Fibroblast of gingiva (primary cell): ENCODE data around the gene AXIN1.
"Not testable (repeated sequence)": the region's sequence is repeated elsewhere in the genome, so short reads cannot be mapped to it uniquely, and the experiment has no call there.

Experiments used
- DNase-seq: peaks from one replicate; pipeline ENCODE4 v3.0.0-alpha.2; 2011; ENCODE audit warnings: low read depth

The AXIN1 gene

DNA sequence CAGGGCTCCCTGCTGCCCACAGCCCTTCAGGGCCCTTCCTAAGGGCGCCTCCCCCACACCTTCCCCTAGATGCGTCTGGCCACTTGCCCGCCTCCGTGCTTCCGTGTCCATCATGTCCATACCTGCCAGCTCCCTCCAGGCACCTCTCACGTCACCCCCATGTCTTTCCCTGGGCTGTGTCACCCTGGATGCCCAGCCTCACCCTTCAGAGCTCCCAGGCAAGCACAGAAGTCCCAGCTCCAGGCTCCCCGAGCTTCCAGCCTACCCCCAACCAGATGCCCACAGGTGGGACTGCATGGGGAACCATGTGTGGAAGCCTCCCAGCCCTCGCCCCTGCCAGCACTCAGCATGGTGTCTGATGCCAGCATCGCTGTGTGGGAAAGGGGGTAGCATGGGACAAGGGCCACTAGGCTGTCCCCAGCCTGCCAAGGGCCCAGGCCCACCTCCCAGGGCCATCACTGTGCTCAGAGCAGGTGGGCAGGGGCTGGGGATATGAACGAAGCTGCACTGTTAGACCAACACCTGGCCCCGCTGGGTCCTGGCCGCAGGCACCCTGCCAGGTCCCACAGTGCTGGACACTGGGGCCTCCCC, 1.9 kb upstream of the AXIN1 start:
- DNase-seq, result no peak

DNA sequence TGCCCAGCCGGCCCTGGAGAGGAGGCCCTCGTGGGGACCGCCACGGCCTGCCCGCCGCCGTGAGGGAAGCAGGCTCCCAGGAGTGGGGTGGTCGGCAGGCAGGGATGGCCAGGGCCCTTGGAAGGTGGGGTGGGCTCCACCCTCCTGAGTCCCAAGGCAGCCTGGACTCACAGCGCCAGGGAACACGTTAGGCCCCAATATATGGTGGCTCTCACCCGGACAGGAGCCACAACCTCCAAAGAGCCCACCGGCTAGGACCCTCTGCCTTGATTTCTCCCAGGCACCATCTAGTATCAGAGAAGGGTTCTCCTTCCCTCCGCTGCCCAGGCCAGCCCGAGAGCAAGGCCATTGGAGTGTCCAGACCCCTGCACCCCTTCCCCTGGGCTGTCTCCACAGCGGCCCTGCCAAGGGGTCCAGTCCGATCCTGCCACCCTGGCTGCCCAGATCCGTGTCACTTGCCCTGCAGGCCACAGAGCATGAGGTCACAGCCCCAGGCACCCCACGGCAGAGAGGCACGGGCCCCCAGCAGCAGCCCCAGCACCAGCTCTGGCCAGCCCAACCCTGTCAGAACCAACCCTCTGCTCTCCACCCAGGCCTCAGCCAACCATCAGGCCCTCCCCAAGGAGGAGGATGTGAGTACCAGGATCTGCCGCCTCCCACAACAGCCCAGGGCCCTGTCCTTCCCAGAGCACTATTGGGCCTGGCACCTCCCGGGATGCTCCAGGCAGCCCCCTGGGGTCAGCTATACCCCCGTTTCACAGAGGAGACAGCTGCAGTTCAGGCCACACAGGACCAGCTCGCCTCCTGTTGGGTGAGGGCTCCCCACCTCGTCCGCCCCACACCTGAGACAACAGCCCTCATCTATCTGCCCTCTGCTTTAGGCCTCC, 1.1 kb upstream of the AXIN1 start:
- DNase-seq, result no peak

DNA sequence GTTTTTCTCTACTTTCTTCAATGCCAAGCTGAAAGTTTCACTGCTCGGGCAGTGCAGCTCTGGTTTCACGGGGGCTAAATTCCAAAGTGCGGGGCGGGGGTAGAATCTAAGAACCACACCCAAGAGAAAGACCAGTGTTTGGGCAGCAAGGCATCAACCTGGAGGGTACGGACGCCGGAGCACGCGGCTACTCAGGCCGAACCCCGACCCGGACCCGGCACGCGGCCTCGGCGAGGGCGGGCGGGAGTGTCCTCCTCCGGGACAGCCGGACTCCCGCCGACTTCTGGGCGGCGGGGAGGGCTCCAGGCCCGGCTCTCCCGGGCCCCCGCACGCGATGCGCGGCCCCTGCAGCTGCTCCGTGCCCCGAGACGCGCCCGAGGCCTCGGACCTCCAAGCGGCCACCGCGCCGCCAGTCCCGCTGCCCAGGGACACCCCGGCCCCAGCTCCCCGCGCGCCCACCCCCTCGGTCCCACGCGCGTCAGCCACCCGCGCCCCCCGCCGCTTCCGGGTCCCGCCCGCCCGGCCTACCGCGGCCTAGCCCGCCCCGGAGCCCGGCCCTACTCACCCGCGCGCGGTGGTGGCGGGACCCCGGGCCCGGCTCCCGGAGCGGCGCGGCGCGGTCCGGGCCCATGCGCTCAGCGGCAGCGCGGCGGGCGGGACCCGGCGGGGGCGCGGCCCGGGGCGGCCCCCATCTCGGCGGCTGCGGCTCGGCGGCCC, 561 bp downstream of the AXIN1 start:
- DNase-seq, result no peak

DNA sequence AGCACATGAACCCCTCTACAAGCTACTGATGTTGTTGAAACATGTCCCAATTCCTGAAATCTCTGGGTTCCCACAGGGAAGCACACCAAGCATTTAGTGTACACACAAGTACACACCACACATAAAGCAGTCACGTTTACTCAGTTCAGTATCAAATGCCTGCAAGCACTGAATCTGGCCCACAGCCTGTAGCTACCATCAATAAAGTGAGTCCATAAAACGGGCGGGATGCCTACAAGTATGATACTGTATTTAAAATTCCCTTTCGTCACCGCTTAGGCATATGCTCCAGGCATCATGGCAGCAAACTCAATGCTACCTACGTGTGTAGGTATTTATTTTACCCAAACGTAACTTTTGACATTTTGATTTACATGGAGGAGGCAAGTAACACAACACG, 2.3 kb downstream of the AXIN1 start:
- no peak for DNase-seq

DNA sequence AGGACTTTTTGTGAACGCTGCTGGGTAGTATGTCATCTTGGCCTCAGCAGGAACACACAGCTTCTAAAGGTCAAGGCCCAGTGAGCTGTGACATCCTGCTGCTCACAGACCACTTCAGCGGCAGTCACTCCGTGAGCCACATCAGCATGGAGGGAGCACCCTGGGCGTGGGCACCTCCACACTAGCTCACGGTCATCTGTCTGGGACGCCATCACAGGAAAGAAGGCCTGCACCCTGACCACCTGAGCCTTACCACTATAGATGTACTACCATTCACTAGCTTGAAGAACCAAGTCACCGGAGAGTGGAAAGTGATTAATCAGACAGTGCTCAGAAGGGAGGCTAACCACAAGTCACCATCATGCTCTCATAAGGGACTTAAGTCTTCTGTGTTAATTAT, 3.3 kb downstream of the AXIN1 start:
- no peak for DNase-seq

DNA sequence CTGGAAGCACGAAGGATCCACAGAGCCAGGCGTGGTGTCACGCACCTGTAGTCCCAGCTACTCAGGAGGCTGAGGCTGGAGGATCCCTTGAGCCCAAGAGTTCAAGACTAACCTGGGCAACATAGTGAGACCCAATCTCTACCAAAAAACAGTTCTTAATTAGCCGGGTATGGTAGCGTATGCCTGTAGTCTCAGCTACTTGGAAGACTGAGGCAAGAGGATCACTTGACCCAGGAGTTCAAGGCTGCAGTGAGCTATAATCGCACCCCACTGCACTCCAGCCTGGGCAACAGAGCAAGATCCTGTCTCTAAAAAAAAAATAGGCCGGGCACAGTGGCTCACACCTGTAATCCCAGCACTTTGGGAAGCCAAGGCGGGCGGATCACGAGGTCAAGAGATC, 4.0 kb downstream of the AXIN1 start:
- DNase-seq, result not testable (repeated sequence)

DNA sequence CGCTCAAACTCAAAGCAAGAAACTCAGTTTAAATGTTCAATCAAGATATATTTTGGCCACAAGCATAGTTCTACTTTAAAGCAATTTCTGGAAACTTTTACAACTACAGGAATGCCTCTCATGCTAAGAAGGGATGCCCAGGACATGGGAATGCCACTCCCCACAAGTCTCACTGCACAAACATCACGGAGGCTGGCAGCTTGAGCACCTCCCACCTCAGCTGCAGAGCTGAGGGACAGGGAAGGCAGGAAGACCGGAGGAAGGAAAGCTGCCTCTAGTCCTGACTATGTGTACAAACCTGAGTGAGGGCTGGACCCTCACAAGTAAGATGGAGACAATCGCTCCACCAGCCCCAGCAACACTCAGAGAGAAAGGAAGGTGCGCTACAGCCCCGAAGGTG, 5.3 kb downstream of the AXIN1 start:
- no peak for DNase-seq

DNA sequence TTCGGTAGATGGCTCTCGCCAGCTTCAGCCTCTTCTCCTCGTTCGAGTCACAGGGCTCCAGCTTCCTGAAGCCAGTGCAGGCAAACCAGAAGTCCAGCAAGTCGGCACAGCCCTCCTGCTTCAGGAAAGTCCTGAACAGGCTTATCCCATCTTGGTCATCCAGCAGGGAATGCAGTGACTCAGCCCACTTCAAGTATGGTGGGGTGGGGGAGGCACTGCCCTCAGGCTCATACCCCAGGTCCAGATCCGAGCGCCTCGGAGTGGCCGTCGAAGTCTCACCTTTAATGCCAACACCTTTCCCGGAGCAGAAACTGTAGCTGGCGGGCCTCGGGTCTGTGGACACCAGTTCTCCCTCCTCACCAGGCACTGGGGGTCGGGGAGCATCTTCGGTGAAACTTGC, 5.9 kb downstream of the AXIN1 start:
- no peak for DNase-seq

DNA sequence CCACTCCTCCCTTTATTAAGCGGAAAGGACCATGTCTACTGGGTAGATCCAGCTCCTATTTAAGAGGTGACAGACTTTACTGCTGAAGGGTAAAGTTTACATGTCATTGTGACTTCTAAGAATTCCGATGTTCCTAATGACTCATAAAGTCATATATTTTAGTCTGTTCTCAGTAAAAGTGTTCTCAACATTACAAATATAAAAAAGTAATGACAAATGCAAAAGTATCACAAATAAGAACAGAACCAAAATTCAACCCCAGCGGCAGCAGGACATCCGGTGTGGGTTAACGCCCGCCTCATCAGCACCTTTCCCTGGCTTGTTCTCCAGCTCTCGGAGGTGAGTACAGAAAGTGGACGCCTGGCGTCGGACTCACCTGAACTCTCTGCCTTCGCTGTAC, 6.8 kb downstream of the AXIN1 start:
- DNase-seq, result no peak

DNA sequence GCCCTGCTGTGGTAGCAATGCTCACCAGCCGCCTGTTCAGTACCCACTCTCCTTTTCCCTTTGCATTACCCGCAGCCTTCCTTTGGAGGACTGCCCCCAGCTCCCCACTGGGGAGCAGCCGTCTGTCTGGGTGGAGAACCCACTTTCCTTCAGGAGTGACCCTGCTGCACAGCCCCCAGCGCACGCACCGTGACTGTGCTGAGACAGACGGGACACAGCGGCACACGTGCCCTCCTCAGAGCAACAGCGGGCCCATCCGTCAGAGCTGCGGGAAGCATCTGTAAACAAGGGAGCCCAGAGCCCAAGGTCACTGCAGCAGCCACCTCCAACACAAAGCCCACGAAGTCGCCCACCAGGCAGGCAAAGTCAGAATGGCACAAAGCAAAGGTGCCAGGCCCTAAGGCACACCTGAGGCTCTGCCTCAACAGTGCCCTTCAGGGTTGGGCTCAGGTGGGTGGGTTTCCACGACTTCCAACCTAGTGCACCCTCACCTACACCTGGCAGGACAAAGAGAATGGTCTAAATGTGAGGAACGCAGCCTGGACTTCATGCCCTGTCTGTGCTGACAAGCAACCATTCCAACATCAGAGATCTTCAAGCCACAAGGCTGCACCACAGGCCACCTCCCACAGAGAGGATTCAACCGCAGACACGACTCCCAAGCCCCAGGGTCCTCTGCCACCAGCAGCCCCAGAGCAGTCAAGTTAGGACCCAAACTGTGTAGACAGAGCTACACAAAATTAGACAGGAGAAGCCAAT, 9.9 kb downstream of the AXIN1 start:
- no peak for DNase-seq

DNA sequence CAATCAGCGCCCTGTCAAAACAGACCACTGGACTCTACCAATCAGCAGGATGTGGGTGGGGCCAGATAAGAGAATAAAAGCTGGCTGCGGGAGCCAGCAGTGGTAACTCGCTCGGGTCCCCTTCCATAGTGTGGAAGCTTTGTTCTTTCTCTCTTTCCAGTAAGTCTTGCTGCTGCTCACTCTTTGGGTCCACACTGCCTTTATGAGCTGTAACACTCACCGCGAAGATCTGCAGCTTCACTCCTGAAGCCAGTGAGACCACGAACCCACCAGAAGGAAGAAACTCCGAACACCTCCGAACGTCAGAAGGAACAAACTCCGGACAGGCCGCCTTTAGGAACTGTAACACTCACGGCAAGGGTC, 10.6 kb downstream of the AXIN1 start:
- not testable (repeated sequence) for DNase-seq

DNA sequence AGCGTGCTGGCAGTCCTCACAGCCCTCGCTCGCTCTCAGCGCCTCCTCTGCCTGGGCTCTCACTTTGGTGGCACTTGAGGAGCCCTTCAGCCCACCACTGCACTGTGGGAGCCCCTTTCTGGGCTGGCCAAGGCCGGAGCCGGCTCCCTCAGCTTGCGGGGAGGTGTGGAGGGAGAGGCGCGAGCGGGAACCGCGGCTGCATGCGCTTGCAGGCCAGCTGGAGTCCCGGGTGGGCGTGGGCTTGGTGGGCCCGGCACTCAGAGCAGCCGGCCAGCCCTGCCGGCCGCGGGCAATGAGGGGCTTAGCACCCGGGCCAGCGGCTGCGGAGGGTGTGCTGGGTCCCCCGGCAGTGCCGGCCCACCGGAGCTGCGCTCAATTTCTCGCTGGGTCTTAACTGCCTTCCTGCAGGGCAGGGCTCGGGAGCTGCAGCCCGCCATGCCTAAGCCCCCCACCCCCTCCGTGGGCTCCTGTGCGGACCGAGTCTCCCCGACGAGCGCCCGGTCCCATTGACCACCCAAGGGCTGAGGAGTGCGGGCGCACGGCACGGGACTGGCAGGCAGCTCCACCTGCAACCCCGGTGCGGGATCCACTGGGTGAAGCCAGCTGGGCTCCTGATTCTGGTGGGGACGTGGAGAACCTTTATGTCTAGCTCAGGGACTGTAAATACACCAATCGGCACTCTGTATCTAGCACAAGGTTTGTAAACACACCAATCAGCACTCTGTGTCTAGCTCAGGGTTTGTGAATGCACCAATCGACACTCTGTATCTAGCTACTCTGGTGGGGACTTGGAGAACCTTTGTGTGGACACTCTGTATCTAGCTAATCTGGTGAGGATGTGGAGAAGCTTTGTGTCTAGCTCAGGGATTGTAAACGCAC, 11.2 kb downstream of the AXIN1 start:
- not testable (repeated sequence) for DNase-seq

DNA sequence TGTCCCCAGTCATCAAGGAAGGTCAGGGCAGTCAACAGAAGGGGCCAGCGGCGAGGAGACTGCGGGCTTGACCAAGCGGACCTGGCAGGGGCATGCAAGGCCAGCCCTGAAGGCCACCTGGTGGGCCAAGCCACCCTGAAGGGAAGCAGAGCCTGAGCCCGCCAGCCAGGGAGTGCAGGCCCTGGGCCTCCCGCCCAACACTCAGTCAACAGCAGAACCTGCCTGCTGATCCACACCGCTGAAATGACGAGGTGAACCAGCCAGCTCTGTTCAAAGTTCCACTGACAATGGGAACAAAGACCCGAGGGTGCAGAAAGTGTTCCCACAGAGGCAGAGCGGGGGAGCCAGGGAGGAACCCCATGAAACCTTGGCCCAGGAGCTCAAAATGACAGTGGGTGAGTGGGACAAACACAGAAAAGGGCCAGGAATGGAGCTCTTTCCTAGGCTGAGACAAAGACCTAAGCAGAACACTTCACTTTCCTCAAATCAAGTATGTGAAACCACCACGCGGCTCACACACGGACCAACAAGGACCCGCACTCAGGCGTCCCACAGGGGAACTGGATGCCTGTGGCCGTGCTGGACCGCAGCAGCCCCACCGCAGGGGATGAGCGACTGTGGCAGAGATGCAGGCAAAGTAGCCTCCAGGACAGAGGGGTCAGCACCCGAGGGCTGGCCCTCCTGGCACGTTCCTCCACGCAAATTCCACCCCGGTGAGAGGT, 12.0 kb downstream of the AXIN1 start:
- no peak for DNase-seq

DNA sequence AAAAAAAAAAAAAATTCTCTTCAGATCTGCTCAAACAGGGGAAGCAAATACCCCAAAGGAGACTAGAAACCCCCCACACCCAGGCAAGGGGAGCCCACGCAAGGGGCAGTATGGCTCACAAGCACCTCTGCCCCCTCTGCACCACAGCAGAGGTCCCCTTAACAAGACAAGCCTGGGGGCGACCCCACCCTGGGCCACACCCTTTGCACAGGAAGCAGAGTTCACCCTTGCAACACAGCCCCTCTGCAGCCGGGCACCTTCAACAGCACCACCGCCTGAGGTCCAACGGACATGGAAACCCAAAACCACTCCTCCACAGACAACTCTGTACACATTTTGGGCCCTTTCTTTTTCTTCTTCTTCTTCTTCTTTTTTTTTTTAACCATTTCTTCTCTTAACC, 12.8 kb downstream of the AXIN1 start:
- DNase-seq, result no peak

DNA sequence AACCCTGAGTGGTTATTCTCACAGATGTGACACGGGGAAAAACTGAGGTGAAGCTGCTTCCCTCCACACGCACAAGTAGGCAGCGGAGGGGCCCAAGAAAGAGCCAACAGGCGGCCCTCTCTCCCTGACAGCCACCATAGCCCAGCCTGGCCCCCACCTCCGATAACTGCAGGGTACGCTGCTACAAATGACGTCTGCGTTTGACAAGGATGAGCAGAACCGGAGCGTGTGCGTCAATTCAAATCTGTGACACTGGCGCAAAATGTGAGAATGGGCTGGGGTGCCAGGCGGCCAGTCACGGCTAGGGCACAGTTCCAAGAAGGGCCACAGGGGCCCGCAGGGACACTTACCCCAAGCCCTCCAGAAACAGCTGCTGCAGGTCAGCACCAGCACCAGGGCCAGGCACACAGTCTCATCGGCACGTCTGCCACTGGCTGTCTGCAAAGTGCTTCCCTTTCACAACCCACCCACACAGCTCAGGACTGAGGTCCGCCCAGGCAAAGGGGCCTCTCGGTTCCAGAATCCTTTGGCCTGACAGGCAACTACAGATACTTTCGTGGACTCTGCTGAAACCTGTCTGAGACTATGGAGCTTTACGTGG, 14.4 kb downstream of the AXIN1 start:
- no peak for DNase-seq

DNA sequence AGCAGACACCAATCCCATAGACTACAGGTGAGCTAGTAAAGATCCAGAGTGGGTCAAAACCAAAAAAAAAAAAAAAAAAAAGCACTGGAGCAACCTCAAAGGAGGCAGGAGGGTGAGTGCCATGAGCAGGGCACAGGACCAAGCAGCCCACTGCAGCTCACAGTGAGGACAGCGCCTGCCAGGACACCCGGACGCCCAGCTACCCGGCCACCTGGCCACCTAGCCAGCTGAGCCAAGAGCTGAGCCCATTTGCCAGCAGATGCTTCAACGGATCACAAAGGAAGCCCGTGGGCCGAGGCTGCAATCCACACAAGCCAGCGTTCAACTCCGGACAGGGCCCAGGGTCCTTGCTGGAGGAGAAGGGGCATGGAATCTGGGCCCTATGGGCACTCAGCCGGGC, 15.1 kb downstream of the AXIN1 start:
- no peak for DNase-seq

DNA sequence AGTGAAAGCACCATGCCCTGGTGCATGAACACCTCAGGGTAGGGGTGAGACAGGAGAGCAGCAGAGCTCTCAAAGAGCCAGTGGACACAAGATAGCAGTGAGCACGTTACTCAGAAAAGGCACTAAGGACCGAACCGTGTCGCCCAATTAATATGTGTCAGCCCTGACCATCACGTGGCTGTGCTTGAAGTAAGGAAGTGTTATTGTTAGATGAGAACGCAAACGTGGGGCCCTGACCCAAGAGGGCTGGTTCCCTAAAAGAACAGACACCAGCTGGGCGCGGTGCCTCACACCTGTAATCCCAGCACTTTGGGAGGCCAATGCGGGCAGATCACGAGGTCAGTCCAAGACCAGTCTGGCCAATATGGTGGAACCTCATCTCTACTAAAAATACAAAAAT, 16.3 kb downstream of the AXIN1 start:
- DNase-seq, result no peak

DNA sequence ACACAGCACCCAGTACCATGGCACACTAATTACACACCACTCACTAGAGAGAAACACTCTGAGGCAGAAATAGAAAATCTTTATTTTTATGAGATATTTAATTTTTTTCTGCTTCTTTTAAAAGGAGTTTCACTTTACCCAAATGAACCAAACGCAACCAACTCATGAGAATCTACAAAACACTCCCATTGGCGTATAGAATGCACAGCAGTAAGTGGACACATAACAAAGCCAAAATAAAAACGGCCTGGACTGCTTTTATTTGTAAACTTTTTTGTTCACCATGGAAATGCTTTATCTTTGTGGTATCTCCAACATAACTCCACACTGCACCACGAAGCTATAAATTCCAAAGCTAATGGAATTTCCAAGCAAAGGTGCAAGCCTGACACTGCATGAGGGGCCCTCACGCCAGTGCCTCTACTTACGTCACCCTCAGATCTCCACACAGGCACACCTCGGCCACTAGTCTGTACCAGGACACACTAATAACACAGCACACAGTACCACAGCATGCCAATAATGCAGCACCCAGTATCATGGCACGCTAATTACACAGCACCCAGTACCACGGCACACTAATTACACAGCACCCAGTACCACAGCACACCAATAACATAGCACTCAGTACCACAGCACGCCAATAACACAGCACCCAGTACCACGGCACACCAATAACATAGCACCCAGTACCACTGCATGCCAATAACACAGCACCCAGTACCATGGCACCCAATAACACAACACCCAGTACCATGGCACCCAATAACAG, 17.5 kb downstream of the AXIN1 start:
- not testable (repeated sequence) for DNase-seq

DNA sequence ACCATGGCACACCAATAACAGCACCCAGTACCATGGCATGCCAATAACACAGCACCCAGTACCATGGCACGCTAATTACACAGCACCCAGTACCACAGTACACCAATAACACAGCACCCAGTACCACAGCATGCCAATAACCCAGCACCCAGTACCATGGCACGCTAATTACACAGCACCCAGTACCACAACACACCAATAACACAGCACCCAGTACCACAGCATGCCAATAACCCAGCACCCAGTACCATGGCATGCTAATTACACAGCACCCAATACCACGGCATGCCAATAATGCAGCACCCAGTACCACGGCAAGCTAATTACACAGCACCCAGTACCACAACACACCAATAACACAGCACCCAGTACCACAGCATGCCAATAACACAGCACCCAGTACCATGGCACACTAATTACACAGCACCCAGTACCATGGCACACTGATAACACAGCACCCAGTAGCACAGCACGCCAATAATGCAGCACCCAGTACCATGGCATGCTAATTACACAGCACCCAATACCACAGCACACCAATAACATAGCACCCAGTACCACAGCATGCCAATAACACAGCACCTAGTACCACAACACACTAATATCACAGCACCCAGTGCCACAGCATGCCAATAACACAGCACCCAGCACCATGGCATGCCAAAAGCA, 18.2 kb downstream of the AXIN1 start:
- DNase-seq, result not testable (repeated sequence)
